A549 (cell line): ENCODE data around the gene PARP12. TPM values are rescaled to one million over a fixed set of nuclear protein-coding genes. Genes with fewer than 3 reads are reported as not detected.

Experiments used
- ATAC-seq, 2 experiments: fragments of 200-7000 bp in 1 of 2; fragments of >200 bp in 1 of 2; cut with Nextera tagmentation in 1 of 2; cut with Tn5 transposase in 1 of 2; 3 replicates each; pipeline versions ENCODE4 v1.8.0 to v1.9.1; 2018 to 2020; ENCODE audit warnings: mild to moderate bottlenecking in 1 of 2, moderate library complexity in 1 of 2
- CTCF ChIA-PET: fragments of 300-600 bp; sonication (Branson Sonifier 250); formaldehyde crosslinking; extraction: SDS; loops from one replicate; lab custom pipeline; 2021; ENCODE audit warnings: antibody characterized with exemption, inconsistent platforms; lab: Yijun Ruan, JAX
- POLR2A ChIA-PET: fragments of 350-600 bp; formaldehyde crosslinking; extraction: SDS; loops from one replicate; lab custom pipeline; 2021; ENCODE audit warnings: antibody characterized with exemption, inconsistent platforms; lab: Yijun Ruan, JAX
- DNase-seq, 2 experiments: peaks; one replicate each; pipeline versions ENCODE4 v3.0.0 to v3.0.0-alpha.2; 2011 to 2016; ENCODE audit warnings: low read depth in 1 of 2, low spot score in 1 of 2
- FAIRE-seq: peaks from 2 replicates; lab custom pipeline; 2011; peaks lifted over from hg19 to GRCh38; lab: Jason Lieb, UNC
- H3K27ac ChIP-seq, 2 experiments: fragments of >200 bp; sonication (Bioruptor Twin); formaldehyde crosslinking; 3 replicates each; pipeline ENCODE4 v1.5.1; 2016 to 2017
- H3K4me1 ChIP-seq: fragments of >200 bp; sonication (Bioruptor Twin); formaldehyde crosslinking; 3 replicates; pipeline ENCODE4 v1.6.1; 2016
- H3K4me2 ChIP-seq: fragments of >200 bp; sonication (Bioruptor Twin); formaldehyde crosslinking; 3 replicates; pipeline ENCODE4 v1.6.1; 2016
- H3K4me3 ChIP-seq: fragments of >200 bp; sonication (Bioruptor Twin); formaldehyde crosslinking; 3 replicates; pipeline ENCODE4 v1.5.1; 2016
- H3K9me3 ChIP-seq: fragments of >200 bp; sonication (Bioruptor Twin); formaldehyde crosslinking; 3 replicates; pipeline ENCODE4 v1.6.1; 2016
- CEBPB ChIP-seq, 2 experiments: fragments of >200 bp in 1 of 2; sonication (Bioruptor Twin) in 1 of 2; formaldehyde crosslinking in 1 of 2; IDR thresholded peaks; 2 replicates each; pipeline ENCODE4 v1.6.1; 2012 to 2016
- EHMT2 ChIP-seq: fragments of 200-600 bp; sonication (generic); IDR thresholded peaks from 2 replicates; pipeline ENCODE4 v1.6.1; 2016; ENCODE audit warnings: antibody characterized with exemption, low read depth, mild to moderate bottlenecking, moderate library complexity
- EP300 ChIP-seq, 2 experiments: fragments of >200 bp; sonication (Bioruptor Twin); formaldehyde crosslinking; IDR thresholded peaks; 2 replicates in 1 of 2; 3 replicates in 1 of 2; pipeline ENCODE4 v1.6.1; 2016 to 2017
- FOSB ChIP-seq: fragments of 250-450 bp; sonication (Bioruptor Pico); IDR thresholded peaks from 2 replicates; pipeline ENCODE4 v1.5.0; 2020; ENCODE audit warnings: mild to moderate bottlenecking, moderate library complexity
- HDAC2 ChIP-seq: fragments of 200-600 bp; sonication (generic); IDR thresholded peaks from 2 replicates; pipeline ENCODE4 v1.6.1; 2016
- HEYL ChIP-seq: fragments of 250-450 bp; sonication (Bioruptor Pico); IDR thresholded peaks from 2 replicates; pipeline ENCODE4 v1.8.0; 2021; ENCODE audit warnings: mild to moderate bottlenecking, moderate library complexity
- HOXA7 ChIP-seq: fragments of 250-450 bp; sonication (Bioruptor Pico); IDR thresholded peaks from 2 replicates; pipeline ENCODE4 v1.5.0; 2020; ENCODE audit warnings: mild to moderate bottlenecking, moderate library complexity
- HOXB5 ChIP-seq: fragments of 250-450 bp; sonication (Bioruptor Pico); IDR thresholded peaks from 2 replicates; pipeline ENCODE4 v1.5.0; 2020; ENCODE audit warnings: mild to moderate bottlenecking, moderate library complexity
- JUN ChIP-seq, 2 experiments: fragments of >200 bp; sonication (Bioruptor Twin); formaldehyde crosslinking; IDR thresholded peaks; 2 replicates in 1 of 2; 3 replicates in 1 of 2; pipeline ENCODE4 v1.6.1; 2016 to 2017
- KDM1A ChIP-seq: fragments of 200-600 bp; sonication (generic); IDR thresholded peaks from 2 replicates; pipeline ENCODE4 v1.6.1; 2016; ENCODE audit warnings: low read depth, mild to moderate bottlenecking
- NFE2L2 ChIP-seq: fragments of 150-350 bp; conservative IDR thresholded peaks from 2 replicates; pipeline ENCODE4 v1.6.1; 2014; ENCODE audit warnings: low read length
- PHF8 ChIP-seq: fragments of 200-600 bp; sonication (generic); IDR thresholded peaks from 2 replicates; pipeline ENCODE4 v1.6.1; 2016; ENCODE audit warnings: low read depth, mild to moderate bottlenecking, antibody characterized with exemption, moderate library complexity, borderline replicate concordance
- POLR2AphosphoS2 ChIP-seq: conservative IDR thresholded peaks from 2 replicates; pipeline ENCODE4 v1.6.1; 2012; ENCODE audit warnings: low read length, improper control_type of control experiment, inconsistent platforms
- RAD21 ChIP-seq, 2 experiments: fragments of >200 bp in 1 of 2; sonication (Bioruptor Twin) in 1 of 2; formaldehyde crosslinking in 1 of 2; IDR thresholded peaks in 1 of 2; conservative IDR thresholded peaks in 1 of 2; 2 replicates in 1 of 2; 3 replicates in 1 of 2; pipeline ENCODE4 v1.6.1; 2012 to 2018; ENCODE audit warnings: inconsistent platforms in 1 of 2
- ZC3H11A ChIP-seq: fragments of 450-650 bp; IDR thresholded peaks from 2 replicates; pipeline ENCODE4 v1.6.1; 2014; ENCODE audit warnings: antibody characterized with exemption, mild to moderate bottlenecking
- ZNF302 ChIP-seq: fragments of 250-450 bp; sonication (Bioruptor Pico); IDR thresholded peaks from 2 replicates; pipeline ENCODE4 v1.9.0; 2021; ENCODE audit warnings: inconsistent platforms, mild to moderate bottlenecking, moderate library complexity
- WGBS: methylation state at CpG from one replicate; pipeline ENCODE4 v1.1.6; 2017; ENCODE audit errors: missing lambda C conversion rate; 5-methylcytosine and 5-hydroxymethylcytosine counted together
- polyA plus RNA-seq, 4 experiments: library from polyadenylated mRNA; depleted of rRNA in 3 of 4; stranded (reverse); fragments of >200 nt; fragmentation: RNase III in 1 of 4; extraction: RNeasy Plus Mini Kit Qiagen cat#74134 plus additional on column Dnase treatment in 1 of 4; gene quantifications; 2 replicates in 3 of 4; 3 replicates in 1 of 4; pipeline ENCODE4 v1.2.3, GENCODE V29; 2011 to 2017
- TF ChIP-seq, protein P1 (sequence below): fragments of 150-350 bp; IDR thresholded peaks from 2 replicates; pipeline ENCODE4 v1.6.1; 2014; ENCODE audit warnings: low read depth, mild to moderate bottlenecking, low read length
- TF ChIP-seq, protein P2 (sequence below): IDR thresholded peaks from 2 replicates; pipeline ENCODE4 v1.6.1; 2012
- TF ChIP-seq, protein P3 (sequence below): IDR thresholded peaks from 2 replicates; pipeline ENCODE4 v1.6.1; 2012; ENCODE audit warnings: low read depth, borderline replicate concordance
- TF ChIP-seq, protein P4 (sequence below): fragments of >200 bp; sonication (Bioruptor Twin); formaldehyde crosslinking; IDR thresholded peaks from 3 replicates; pipeline ENCODE4 v1.5.1; 2016

The PARP12 gene
- polyA plus RNA-seq, 2 of the 4 experiments (the other 2 are of a cell fraction) = 10.0 to 16.0 TPM

GRCh38 chr7:140056431-140057142 lies 6.2 kb downstream of the PARP12 start:
- ChIA-PET CTCF (interaction anchor here (1.0 to 1.4 kb wide), 4 partner anchors 14 to 454 kb away, joined by 3 to 4 read pairs (median 4); no protein-coding TSS in a partner anchor), POLR2A (no interaction called here)
- H3K4me2 ChIP-seq = no peak overlapping the region
- no peak for DNase-seq
- 87% methylated on average over 5 of the region's 5 CpGs for WGBS
- H3K9me3 ChIP-seq = no peaks in the 10 kb centered on the region
- TF ChIP-seq PHF8 (no peak), KDM1A (no peak), NFE2L2 (no peak)
- TF ChIP-seq, protein P1, sequence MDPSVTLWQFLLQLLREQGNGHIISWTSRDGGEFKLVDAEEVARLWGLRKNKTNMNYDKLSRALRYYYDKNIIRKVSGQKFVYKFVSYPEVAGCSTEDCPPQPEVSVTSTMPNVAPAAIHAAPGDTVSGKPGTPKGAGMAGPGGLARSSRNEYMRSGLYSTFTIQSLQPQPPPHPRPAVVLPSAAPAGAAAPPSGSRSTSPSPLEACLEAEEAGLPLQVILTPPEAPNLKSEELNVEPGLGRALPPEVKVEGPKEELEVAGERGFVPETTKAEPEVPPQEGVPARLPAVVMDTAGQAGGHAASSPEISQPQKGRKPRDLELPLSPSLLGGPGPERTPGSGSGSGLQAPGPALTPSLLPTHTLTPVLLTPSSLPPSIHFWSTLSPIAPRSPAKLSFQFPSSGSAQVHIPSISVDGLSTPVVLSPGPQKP = no peak
- no peak overlapping the region for H3K27ac ChIP-seq
- FAIRE-seq = no peak
- H3K4me1 ChIP-seq = peaks cover 24% of the 10 kb centered on the region
- H3K4me3 ChIP-seq = no peak overlapping the region
- no peak for ATAC-seq

DNA sequence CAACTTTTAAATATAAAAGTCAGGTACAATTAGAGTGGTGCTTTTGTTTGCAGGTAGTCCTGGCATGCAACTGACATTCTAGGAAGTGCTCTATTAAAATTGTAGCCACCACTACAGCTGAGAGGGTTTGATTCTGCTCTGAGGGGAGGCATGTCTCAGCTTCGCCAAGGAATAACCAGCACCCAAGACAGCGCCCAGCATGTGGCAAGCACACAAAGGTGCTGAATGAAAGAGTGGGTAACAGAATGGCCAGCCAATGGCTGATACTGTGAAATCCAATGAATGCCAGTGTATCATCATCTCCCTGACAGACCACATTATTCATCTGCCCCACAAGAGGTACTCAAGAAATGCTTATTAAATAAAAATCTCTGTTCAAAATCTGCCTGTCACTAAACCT lies 6.9 kb downstream of the PARP12 start:
- Histone ChIP-seq H3K4me1 (peaks cover 24% of the 10 kb centered on the region), H3K9me3 (no peaks in the 10 kb centered on the region), H3K4me2 (no peak overlapping the region), H3K4me3 (no peak overlapping the region), H3K27ac (no peak overlapping the region)
- DNase-seq (no peak), ATAC-seq (no peak), FAIRE-seq (no peak)
- TF ChIP-seq HEYL (no peak), ZNF302 (no peak), EHMT2 (no peak), EP300 (IDR thresholded peaks at IDR 0.05) (no peak), POLR2AphosphoS2 (no peak), RAD21 (conservative IDR thresholded peaks at IDR 0.05 in 1 of 2, IDR thresholded peaks at IDR 0.05 in 1 of 2) (no peak), HDAC2 (no peak)
- TF ChIP-seq, protein P1 = no peak
- TF ChIP-seq, protein P2, sequence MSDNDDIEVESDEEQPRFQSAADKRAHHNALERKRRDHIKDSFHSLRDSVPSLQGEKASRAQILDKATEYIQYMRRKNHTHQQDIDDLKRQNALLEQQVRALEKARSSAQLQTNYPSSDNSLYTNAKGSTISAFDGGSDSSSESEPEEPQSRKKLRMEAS = no peak
- ChIA-PET CTCF (no interaction called here), POLR2A (no interaction called here)
- 90% methylated on average over 2 of the region's 2 CpGs for WGBS

DNA sequence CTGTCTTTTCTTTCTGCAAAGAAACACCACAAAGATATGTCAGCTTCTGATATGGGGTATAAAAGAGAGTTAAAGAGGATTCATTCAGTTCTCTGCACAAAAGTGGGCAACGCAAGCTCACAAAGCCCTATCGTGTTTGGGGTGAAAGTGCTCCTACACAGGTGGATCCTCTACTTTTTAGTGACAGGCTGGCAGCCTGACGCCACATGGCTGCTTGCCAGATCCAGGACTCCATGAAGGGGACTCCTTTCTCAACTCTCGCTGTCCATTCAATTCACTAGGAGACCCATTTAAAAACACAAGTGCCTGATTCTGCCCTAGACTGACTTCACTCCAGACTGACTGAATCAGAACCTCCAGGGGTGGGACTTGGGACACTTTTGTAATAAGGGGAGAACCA lies 8.0 kb downstream of the PARP12 start:
- Histone ChIP-seq H3K4me1 (peaks cover 13% of the 10 kb centered on the region), H3K9me3 (no peaks in the 10 kb centered on the region), H3K27ac (no peak overlapping the region), H3K4me2 (no peak overlapping the region), H3K4me3 (no peak overlapping the region)
- ChIA-PET POLR2A (no interaction called here), CTCF (interaction anchor here (0.6 to 1.6 kb wide), 3 partner anchors 49 to 364 kb away, joined by 3 to 4 read pairs (median 3); no protein-coding TSS in a partner anchor)
- WGBS = 86% methylated on average over 4 of the region's 4 CpGs
- no peak for TF ChIP-seq HOXA7 (CRISPR knock-in tag)
- TF ChIP-seq, protein P3, sequence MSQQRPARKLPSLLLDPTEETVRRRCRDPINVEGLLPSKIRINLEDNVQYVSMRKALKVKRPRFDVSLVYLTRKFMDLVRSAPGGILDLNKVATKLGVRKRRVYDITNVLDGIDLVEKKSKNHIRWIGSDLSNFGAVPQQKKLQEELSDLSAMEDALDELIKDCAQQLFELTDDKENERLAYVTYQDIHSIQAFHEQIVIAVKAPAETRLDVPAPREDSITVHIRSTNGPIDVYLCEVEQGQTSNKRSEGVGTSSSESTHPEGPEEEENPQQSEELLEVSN = no peak
- TF ChIP-seq, protein P4, sequence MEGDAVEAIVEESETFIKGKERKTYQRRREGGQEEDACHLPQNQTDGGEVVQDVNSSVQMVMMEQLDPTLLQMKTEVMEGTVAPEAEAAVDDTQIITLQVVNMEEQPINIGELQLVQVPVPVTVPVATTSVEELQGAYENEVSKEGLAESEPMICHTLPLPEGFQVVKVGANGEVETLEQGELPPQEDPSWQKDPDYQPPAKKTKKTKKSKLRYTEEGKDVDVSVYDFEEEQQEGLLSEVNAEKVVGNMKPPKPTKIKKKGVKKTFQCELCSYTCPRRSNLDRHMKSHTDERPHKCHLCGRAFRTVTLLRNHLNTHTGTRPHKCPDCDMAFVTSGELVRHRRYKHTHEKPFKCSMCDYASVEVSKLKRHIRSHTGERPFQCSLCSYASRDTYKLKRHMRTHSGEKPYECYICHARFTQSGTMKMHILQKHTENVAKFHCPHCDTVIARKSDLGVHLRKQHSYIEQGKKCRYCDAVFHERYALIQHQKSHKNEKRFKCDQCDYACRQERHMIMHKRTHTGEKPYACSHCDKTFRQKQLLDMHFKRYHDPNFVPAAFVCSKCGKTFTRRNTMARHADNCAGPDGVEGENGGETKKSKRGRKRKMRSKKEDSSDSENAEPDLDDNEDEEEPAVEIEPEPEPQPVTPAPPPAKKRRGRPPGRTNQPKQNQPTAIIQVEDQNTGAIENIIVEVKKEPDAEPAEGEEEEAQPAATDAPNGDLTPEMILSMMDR = no peak
- TF ChIP-seq JUN (IDR thresholded peaks at IDR 0.05) = no peak
- TF ChIP-seq HOXB5 (CRISPR knock-in tag) = no peak
- TF ChIP-seq ZC3H11A = no peak
- no peak for TF ChIP-seq CEBPB (IDR thresholded peaks at IDR 0.05)
- no peak for TF ChIP-seq FOSB
- FAIRE-seq = no peak
- no peak for DNase-seq
- ATAC-seq = no peak
